IPS-15b (cell line): ENCODE data around the gene ZFYVE28.

Experiments used
- H3K27me3 ChIP-seq: one replicate; pipeline ENCODE4 v1.6.1; 2013; ENCODE audit warnings: low read length; ENCODE audit not compliant: control insufficient read depth, insufficient read depth
- H3K36me3 ChIP-seq: one replicate; pipeline ENCODE4 v1.6.1; 2013; ENCODE audit warnings: low read length; ENCODE audit not compliant: control insufficient read depth, insufficient read depth
- H3K4me1 ChIP-seq: one replicate; pipeline ENCODE4 v1.6.1; 2013; ENCODE audit warnings: mild to moderate bottlenecking, low read length; ENCODE audit not compliant: control insufficient read depth, insufficient read depth
- H3K4me3 ChIP-seq: one replicate; pipeline ENCODE4 v1.5.1; 2013; ENCODE audit warnings: low read depth, low read length
- H3K9ac ChIP-seq: one replicate; pipeline ENCODE4 v1.6.1; 2013; ENCODE audit warnings: low read depth, mild to moderate bottlenecking, low read length
- H3K9me3 ChIP-seq: one replicate; pipeline ENCODE4 v1.6.1; 2013; ENCODE audit warnings: mild to moderate bottlenecking, low read length; ENCODE audit not compliant: control insufficient read depth, insufficient read depth

Gene ZFYVE28

DNA sequence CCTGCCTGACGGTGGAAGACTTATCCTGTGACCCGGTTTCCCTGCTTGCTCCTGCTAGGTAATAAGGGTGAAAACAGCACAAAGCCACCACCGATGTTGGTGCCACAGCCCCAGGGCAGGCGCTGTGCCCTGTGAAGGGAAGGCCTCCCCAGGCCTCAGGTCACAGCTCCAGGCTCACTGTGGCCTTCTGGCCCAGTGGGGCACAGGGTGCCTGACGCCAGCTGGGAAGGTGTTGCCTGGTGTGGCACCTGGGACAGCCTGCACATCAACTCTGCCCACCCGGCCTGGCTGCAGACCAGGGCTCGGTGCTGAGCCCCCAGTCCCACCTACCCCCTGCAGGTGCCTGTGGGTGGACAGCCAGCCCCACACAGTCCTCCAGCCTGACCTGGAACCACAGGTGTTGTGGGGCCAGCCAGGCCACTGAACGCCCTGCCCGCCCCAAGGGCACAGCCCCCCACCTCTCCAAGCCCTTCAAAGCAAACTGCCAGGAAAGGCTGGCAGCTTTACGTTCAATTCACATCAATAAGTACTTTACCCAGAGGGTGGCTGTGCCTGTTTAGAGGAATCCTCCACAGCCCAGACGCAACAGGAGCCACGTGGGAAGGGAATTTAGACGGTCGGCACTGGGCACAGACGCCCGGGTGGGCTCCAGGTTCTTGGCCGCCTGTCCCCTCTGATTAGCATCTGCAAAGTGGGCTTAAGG, 54.3 kb downstream of the ZFYVE28 start:
- no peak overlapping the region for H3K4me3 ChIP-seq
- H3K4me1 ChIP-seq = no peaks in the 10 kb centered on the region
- H3K36me3 ChIP-seq = no peaks in the 10 kb centered on the region
- no peaks in the 10 kb centered on the region for H3K9me3 ChIP-seq
- H3K27me3 ChIP-seq = no peaks in the 10 kb centered on the region
- no peak overlapping the region for H3K9ac ChIP-seq

GRCh38 chr4:2363056-2363721, 55.3 kb downstream of the ZFYVE28 start:
- Histone ChIP-seq H3K4me1 (no peaks in the 10 kb centered on the region), H3K9me3 (no peaks in the 10 kb centered on the region), H3K4me3 (no peak overlapping the region), H3K9ac (no peak overlapping the region), H3K27me3 (no peaks in the 10 kb centered on the region), H3K36me3 (no peaks in the 10 kb centered on the region)

- Histone ChIP-seq H3K9me3 (no peaks in the 10 kb centered on the region), H3K4me1 (no peaks in the 10 kb centered on the region), H3K9ac (no peak overlapping the region), H3K36me3 (no peaks in the 10 kb centered on the region), H3K27me3 (no peaks in the 10 kb centered on the region), H3K4me3 (no peak overlapping the region)
These were observed 56.0 kb downstream of the ZFYVE28 start for GRCh38 chr4:2362266-2363055.

DNA sequence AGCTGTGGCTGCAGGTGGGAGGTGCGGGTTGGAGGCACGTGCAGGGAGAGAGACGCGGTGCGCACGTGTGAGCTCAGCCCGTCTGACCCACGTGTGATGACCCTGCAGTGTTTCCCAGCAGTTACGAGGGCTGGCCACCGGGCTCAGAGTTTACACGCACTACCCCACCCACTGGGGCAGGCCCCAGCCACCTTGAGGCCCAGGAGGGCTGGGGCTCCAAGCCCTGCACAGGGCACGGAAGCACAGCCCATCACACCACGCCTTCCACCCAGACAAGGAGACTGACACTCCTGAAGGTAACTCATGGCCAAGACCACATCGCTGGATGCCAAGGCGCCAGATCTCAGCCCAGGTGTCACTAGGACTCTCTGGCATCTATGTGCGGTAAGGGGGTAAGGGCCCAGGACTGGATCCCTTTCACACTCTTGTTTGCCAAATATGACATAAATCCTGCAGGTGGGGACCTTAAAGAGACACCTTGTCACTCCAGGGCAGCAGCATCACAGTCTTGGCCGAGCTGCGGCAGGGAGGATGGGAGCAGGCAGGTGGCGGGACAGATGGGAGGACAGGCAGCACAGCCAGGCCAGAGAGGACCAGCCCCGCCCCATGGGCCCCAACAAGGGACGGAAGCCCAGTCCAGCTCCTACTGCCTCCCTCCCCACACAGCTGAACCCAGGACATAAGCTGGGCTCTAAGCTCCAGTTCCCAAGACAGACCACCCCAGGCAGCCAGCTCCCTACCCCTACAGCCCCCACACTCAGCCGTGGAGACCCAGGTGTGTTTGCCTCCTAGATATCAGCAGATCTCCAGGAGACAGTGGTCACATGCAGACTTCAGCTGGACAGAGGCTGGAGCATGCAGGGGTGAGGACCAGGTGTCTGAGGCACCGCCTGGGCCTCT, 56.8 kb downstream of the ZFYVE28 start:
- Histone ChIP-seq H3K4me1 (no peaks in the 10 kb centered on the region), H3K36me3 (no peaks in the 10 kb centered on the region), H3K27me3 (no peaks in the 10 kb centered on the region), H3K4me3 (no peak overlapping the region), H3K9me3 (no peaks in the 10 kb centered on the region), H3K9ac (no peak overlapping the region)

DNA sequence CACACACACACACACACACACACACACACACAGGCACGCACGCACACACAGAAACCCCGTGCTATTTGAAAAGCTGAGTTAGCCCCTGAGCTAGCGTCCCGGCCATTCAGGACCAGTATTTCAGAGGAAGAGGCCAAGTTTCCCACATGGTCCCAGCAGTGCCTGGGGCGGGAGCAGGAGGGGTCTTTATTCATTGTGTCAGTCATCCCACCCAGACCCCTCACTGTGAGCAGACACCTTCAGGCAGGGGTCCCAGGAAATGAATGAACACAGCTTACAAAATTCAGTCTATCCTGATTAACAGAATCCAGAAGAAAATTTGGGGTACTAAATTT, 58.1 kb downstream of the ZFYVE28 start:
- Histone ChIP-seq H3K4me3 (no peak overlapping the region), H3K9ac (no peak overlapping the region), H3K9me3 (no peaks in the 10 kb centered on the region), H3K4me1 (no peaks in the 10 kb centered on the region), H3K36me3 (no peaks in the 10 kb centered on the region), H3K27me3 (no peaks in the 10 kb centered on the region)

- no peak overlapping the region for H3K4me3 ChIP-seq
- no peaks in the 10 kb centered on the region for H3K36me3 ChIP-seq
- no peaks in the 10 kb centered on the region for H3K4me1 ChIP-seq
- H3K9me3 ChIP-seq = no peaks in the 10 kb centered on the region
- no peaks in the 10 kb centered on the region for H3K27me3 ChIP-seq
- H3K9ac ChIP-seq = no peak overlapping the region
These were observed 58.7 kb downstream of the ZFYVE28 start for GRCh38 chr4:2359591-2360395.

GRCh38 chr4:2357821-2358745, 60.4 kb downstream of the ZFYVE28 start:
- no peaks in the 10 kb centered on the region for H3K36me3 ChIP-seq
- H3K4me3 ChIP-seq = no peak overlapping the region
- no peaks in the 10 kb centered on the region for H3K27me3 ChIP-seq
- no peaks in the 10 kb centered on the region for H3K4me1 ChIP-seq
- H3K9me3 ChIP-seq = no peaks in the 10 kb centered on the region
- H3K9ac ChIP-seq = no peak overlapping the region

DNA sequence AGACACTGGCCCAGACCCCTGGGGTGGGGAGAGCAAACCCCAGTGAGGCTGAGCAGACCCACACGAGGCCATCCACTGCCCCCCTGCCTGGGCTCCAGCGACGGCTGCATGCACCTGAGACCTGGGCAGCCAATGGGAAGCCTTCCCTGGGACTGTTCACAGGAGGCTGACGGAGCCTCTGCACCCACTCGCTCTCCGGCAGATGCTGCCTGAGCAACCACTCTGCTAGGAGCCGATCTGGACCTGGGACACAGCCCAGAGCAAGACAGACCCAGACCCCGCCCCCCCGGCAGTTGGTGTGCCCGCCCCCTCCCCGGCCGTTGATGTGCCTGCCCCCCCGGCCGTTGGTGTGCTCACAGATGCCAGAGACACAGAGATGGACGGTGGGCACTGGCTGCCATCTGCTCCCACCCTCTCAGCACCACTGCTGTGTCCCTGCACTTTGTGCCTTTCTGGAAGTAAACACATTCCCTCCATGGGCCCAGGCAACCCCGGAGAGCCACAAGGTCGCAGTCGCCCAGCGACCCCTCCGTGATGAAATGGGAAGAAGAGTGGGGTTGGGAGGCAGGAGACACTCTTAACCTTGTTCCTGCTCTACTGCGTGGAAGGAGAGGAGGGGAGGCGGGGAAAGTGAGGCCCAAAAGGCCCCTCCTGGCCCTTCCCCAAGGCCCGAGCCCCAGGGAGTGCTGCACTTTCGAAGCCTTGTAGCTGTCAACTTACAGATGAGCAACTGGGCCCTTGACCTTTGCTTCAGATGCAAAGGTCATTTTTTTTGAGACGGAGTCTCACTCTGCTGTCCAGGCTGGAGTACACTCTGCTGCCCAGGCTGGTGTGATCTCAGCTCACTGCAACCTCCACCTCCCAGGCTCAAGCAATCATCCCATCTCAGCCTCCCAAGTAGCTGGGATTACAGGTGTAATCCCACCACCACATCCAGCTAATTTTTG, 62.0 kb downstream of the ZFYVE28 start:
- Histone ChIP-seq H3K36me3 (no peaks in the 10 kb centered on the region), H3K9me3 (no peaks in the 10 kb centered on the region), H3K4me3 (no peak overlapping the region), H3K4me1 (no peaks in the 10 kb centered on the region), H3K9ac (no peak overlapping the region), H3K27me3 (no peaks in the 10 kb centered on the region)

GRCh38 chr4:2354760-2355159, 63.7 kb downstream of the ZFYVE28 start:
- no peaks in the 10 kb centered on the region for H3K27me3 ChIP-seq
- H3K9ac ChIP-seq = no peak overlapping the region
- no peaks in the 10 kb centered on the region for H3K4me1 ChIP-seq
- H3K9me3 ChIP-seq = no peaks in the 10 kb centered on the region
- H3K4me3 ChIP-seq = no peak overlapping the region
- H3K36me3 ChIP-seq = no peaks in the 10 kb centered on the region
